Hepatocyte (in vitro differentiated cells): ENCODE measurements around the gene VPS8.
A peak's percentile ranks its signal among the peaks of the same experiment; 100 is the strongest.

Source experiments
- CTCF ChIP-seq: fragments of 200-600 bp; sonication (generic); IDR thresholded peaks from 2 replicates; pipeline ENCODE4 v1.5.1; 2016; ENCODE audit warnings: antibody characterized with exemption, mild to moderate bottlenecking; ENCODE audit not compliant: poor library complexity
- EZH2 ChIP-seq: fragments of 200-600 bp; sonication (generic); IDR thresholded peaks from 2 replicates; pipeline ENCODE4 v1.6.1; 2016; ENCODE audit warnings: antibody characterized with exemption, mild to moderate bottlenecking, borderline replicate concordance
- EZH2phosphoT487 ChIP-seq: fragments of 200-600 bp; sonication (generic); IDR thresholded peaks from one replicate; pipeline ENCODE4 v1.6.1; 2018; ENCODE audit warnings: antibody characterized with exemption, mild to moderate bottlenecking, low read depth, moderate library complexity; ENCODE audit not compliant: unreplicated experiment, severe bottlenecking

DNA sequence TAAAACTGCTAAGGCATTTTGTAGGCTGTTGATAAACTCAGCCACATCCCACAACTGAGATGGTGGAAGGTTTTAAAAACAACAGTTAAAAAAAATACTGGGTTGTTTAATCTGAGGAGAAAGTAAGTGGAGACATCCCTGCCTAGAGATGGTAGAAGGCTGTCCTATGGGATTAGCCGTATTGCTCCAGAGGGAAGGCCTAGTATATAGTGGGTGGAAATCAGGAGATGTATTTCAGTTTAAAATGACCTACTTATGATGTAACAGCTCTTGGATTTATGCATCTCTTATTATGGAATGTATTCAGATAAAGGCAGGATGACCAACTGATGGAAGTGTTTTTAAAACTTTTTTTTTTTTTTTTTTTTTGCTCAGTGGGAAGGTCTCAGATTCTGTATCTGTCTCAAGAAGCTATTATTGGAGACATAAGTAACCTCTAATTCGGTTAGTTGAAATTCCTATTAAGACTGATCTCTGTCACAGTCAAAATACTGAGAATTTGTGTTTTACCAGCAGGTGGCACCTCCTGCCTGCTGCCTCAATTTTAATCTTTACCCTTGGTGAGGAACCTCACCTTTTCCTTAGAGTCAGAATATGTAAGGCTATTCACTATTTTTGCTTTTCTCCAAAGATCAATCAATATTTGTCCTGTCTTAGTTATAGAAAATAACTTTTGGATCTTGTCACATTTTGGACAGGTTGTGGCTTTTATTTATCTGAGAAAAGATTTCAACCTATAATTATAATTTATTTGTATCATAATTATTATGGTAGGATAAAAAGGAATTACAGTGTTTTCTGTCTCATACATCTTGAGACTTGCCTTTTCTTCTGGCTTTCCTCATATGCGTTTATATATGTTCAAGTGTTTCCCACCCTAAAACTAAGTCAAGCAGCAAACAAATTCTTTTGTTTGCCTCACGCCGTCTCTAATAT is 63.0 kb downstream of the VPS8 start:
- TF ChIP-seq CTCF (peak; percentile 75), EZH2 (no peak), EZH2phosphoT487 (no peak)
